GM23338 (cell line): ENCODE results near the gene CABP2.

Source experiments
- CREB1 ChIP-seq: fragments of 250-450 bp; sonication (Bioruptor Pico); IDR thresholded peaks from 2 replicates; pipeline ENCODE4 v1.5.0; 2020; ENCODE audit warnings: low read depth, mild to moderate bottlenecking, moderate library complexity
- TF ChIP-seq, protein P1 (sequence below), 2 experiments: fragments of 200-600 bp in 1 of 2; sonication (generic) in 1 of 2; conservative IDR thresholded peaks; 2 replicates each; pipeline versions ENCODE4 v1.5.1 to v1.6.1; 2016 to 2017; ENCODE audit warnings: antibody characterized with exemption in 2 of 2, low read depth in 2 of 2, mild to moderate bottlenecking in 2 of 2, moderate library complexity in 1 of 2
- TF ChIP-seq, protein P2 (sequence below): IDR thresholded peaks from one replicate; pipeline ENCODE4 v1.6.1; 2018; ENCODE audit warnings: antibody characterized with exemption; ENCODE audit not compliant: unreplicated experiment

DNA sequence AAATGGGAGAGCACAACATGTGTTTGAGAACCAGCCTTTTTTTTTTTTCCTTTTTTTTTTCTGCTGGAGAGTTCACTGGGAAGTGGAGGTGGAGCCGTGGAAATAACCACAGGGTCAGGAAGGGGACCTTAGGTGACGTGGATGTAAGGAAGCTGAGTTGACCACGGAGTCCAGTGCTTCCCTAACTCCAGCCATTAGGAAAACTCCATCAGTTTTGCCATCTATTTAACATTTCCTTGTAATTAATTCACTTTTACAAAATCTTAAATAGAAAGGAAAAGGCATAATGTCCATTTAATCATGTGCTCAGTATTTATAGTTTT, 13.3 kb downstream of the CABP2 start:
- TF ChIP-seq, protein P1, sequence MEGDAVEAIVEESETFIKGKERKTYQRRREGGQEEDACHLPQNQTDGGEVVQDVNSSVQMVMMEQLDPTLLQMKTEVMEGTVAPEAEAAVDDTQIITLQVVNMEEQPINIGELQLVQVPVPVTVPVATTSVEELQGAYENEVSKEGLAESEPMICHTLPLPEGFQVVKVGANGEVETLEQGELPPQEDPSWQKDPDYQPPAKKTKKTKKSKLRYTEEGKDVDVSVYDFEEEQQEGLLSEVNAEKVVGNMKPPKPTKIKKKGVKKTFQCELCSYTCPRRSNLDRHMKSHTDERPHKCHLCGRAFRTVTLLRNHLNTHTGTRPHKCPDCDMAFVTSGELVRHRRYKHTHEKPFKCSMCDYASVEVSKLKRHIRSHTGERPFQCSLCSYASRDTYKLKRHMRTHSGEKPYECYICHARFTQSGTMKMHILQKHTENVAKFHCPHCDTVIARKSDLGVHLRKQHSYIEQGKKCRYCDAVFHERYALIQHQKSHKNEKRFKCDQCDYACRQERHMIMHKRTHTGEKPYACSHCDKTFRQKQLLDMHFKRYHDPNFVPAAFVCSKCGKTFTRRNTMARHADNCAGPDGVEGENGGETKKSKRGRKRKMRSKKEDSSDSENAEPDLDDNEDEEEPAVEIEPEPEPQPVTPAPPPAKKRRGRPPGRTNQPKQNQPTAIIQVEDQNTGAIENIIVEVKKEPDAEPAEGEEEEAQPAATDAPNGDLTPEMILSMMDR (conservative IDR thresholded peaks at IDR 0.05; ENCODE audit: low read depth in 2 of 2) = no peak
- TF ChIP-seq CREB1 = no peak
- TF ChIP-seq, protein P2, sequence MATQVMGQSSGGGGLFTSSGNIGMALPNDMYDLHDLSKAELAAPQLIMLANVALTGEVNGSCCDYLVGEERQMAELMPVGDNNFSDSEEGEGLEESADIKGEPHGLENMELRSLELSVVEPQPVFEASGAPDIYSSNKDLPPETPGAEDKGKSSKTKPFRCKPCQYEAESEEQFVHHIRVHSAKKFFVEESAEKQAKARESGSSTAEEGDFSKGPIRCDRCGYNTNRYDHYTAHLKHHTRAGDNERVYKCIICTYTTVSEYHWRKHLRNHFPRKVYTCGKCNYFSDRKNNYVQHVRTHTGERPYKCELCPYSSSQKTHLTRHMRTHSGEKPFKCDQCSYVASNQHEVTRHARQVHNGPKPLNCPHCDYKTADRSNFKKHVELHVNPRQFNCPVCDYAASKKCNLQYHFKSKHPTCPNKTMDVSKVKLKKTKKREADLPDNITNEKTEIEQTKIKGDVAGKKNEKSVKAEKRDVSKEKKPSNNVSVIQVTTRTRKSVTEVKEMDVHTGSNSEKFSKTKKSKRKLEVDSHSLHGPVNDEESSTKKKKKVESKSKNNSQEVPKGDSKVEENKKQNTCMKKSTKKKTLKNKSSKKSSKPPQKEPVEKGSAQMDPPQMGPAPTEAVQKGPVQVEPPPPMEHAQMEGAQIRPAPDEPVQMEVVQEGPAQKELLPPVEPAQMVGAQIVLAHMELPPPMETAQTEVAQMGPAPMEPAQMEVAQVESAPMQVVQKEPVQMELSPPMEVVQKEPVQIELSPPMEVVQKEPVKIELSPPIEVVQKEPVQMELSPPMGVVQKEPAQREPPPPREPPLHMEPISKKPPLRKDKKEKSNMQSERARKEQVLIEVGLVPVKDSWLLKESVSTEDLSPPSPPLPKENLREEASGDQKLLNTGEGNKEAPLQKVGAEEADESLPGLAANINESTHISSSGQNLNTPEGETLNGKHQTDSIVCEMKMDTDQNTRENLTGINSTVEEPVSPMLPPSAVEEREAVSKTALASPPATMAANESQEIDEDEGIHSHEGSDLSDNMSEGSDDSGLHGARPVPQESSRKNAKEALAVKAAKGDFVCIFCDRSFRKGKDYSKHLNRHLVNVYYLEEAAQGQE = no peak
